Loucy (cell line): ENCODE data around the gene CAMKMT.

ENCODE experiments used
- CTCF ChIP-seq: fragments of 200-600 bp; sonication (generic); conservative IDR thresholded peaks from 2 replicates; pipeline ENCODE4 v1.5.1; 2014; ENCODE audit warnings: mild to moderate bottlenecking, antibody characterized with exemption, low read length
- EZH2phosphoT487 ChIP-seq: fragments of 200-600 bp; IDR thresholded peaks from 2 replicates; pipeline ENCODE4 v1.6.1; 2018; ENCODE audit warnings: antibody characterized with exemption, mild to moderate bottlenecking, moderate library complexity, borderline replicate concordance

DNA sequence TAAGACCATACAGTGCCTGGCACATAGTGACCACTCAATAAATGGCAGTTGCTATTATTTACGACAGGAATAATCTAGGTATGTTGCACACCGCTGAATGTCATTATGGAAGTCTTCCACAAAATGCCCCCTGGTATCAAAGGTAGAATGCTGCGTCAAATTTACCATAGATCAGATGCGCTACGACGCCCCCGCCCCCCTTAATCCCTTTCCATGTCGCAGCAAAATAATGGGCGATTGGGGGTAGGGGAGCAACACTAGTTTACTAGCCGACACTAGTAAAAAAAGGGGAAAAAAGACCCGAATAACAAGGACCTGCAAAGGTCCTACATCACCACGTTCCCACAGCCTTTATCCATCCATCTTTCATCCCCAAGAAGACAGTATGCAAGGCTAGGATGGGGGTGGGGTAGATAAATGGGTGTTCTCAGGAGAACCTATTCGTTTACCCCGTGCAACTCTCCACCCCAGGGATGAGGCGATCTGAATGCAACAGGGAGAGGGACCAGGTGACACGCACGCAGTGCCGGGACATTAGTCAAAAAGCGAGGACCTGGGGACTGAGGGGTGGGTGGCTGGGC, 908 bp upstream of the CAMKMT start:
- TF ChIP-seq CTCF (no peak), EZH2phosphoT487 (no peak)
